SKM-1 treated with dmso at 0.1 percent for 144 hours (cell line): ENCODE measurements around the gene SLC5A7.

Experiments used
- DNase-seq: peaks from one replicate; lab custom pipeline; 2025; ENCODE audit not compliant: unreplicated experiment; lab: John Stamatoyannopoulos, UW

The SLC5A7 gene

DNA sequence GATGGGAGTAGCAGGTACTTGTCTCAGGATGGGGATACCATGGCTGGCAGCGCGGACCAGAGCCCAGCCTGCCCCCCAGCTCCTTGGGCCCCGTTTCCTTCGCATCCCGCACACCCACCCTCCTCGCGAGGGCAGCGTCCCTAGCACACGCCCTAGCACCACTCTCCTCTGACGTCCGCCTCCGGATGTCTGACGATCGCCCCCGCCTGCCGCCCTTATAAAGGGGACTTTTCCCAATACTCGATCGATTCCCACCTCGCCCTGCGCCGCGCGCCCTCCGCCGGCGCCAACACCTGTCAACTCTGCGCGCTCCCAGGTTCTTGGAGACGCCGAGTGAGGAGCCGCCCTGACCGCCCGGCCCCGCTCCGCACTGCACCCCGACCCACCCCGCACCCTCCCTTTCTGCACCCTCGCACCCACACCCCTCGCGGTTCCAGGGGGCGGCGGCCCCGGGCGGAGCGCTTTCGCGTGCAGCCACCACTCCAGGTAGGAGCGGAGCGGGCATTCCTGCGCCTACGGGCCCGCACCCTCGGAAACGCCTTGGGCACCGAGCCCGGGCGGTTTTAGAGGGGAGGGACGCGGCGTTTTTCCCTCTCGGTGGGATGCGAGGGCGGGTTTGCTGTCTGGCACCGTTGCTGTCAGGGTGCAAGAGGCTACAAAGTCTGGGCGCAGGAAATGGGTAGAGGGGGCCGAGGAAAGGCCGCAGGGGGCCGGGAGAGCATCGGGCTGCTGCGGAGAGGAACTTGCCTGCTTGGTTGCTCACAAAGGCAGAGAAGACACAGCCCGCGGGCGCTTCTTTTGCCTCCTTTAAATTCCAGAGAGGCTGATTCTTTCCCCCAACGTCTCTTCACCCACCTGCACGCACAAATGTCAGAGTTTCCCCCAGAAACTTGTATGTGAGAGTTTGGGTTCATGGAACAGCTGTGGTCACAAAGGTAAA, at the start of gene SLC5A7:
TSS of gene SLC5A7 (plus strand) at position 247 of the 940 bp plus-strand sequence. CDS start 1,632 bp downstream, outside the sequence.
- no peak for DNase-seq

DNA sequence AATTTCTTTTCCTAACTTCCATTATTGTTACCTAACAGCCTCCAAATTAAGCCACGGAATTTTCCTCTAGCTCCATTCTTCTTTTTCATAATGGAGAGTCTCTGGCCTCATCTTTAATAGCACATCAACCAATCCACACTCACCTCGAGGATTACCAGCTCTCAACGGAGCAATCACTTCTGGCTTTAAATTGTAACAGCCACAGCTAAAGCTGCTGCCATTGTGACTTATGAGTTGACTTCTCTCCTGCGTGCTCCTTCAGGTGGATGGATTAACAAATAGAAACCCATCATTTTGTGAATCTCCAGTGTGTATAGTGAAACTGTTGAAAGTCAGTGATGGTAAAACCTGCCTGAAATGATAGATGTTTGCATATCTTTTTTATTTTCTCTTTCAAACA, 24.9 kb upstream of the SLC5A7 start:
- DNase-seq: no peak

- no peak for DNase-seq
Measured at GRCh38 chr2:107964185-107964584, 22.1 kb upstream of the SLC5A7 start.

DNA sequence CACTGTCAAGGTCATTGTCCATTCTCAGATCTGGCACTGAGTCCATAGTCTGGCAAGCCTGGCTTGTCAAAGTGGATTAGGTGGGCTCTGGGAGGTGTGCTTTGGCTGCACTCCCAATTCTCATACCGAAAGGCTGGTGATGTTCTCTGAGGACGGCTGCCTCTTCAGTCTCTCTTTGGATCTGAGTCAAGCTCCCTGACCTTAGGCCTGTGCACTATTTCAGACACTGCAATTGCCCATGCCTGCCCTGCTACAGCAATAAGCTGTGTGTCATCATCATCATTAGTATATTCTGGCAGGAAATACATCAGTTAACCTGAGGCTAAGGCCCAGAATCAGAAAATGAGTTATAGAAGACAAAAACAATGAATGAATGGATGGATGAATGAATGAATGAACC, 1.6 kb upstream of the SLC5A7 start:
- no peak for DNase-seq

- no peak for DNase-seq
Measured at GRCh38 chr2:107988108-107988507, 1.8 kb downstream of the SLC5A7 start.

DNA sequence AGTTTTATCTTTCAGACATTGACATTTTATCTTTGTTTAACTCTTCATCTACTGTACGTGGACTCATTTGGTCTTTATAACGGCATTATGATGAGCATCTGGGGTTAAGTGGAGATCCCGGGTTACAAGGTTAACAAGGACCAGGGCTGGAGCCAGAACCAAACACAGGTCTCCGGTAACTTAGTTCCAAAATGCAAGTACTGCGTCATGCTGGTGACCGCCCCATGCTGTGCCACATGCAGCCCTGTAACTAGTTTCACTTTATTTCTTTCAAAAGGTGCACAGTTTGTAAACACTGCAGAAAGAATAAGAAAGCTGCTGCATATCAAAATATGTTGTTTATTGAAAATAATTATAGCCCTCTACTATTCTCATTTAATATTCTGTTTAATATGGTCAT, 3.1 kb downstream of the SLC5A7 start:
- no peak for DNase-seq

GRCh38 chr2:107990718-107991117, 4.4 kb downstream of the SLC5A7 start:
- no peak for DNase-seq

GRCh38 chr2:107992069-107992468, 5.7 kb downstream of the SLC5A7 start:
- DNase-seq: no peak

DNA sequence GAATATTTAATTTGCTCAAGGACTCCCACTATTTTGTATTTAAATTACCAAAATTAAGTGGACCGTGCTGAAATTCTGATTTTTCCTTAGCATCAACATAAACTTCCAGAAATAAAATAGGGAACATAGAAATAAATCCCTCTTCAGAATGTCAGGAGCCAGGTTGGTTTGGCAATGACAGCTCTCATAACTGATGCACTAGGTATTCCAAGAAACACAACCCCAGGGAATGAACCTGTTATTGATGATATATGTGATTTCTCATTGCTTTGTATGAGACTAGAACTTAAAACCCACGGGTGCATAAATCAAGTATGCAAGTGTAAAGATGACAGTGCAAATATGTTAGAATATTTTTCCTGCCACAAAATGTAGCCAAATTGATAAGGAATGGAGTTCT, 12.8 kb downstream of the SLC5A7 start:
- no peak for DNase-seq

- no peak for DNase-seq
Measured at GRCh38 chr2:108010912-108011591, 24.7 kb downstream of the SLC5A7 start.

- no peak for DNase-seq
Measured at GRCh38 chr2:108013305-108013704, 27.0 kb downstream of the SLC5A7 start.

GRCh38 chr2:108022628-108023027, 36.3 kb downstream of the SLC5A7 start:
- DNase-seq: no peak

- no peak for DNase-seq
Measured at GRCh38 chr2:108023776-108024175, 37.5 kb downstream of the SLC5A7 start.

DNA sequence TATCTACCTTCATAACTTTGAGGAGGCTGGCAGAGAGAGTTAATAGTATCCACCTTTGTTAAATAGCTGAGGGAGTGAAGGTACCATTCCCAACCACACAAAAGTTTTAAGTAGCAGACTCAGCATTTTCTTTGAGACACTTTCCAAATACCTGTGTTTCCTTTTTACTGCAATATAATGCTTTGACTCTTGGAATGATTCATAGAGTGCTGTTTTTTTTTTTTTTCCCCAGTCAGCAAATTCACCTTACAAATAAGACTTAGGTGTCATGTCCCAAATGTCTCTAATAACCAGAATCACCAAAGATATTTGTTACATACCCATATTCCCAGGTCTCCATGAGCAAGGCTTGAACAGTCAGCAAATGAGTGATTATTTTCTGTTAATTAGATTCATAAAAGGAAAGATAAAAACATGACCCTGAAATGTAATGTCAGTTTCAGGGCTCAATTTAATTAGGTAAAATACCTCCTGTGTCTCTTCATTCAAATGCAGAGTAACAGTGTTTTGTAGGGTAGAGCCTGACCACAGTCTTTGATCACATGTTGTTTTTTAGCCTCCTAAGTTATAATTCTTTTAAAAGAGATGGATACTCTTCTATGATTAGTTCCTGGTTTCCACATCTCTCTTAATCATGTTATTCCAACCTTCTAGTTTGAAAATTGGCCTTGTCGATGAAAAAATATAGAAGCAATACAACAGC, 39.9 kb downstream of the SLC5A7 start:
- DNase-seq: no peak

- DNase-seq: no peak
Measured at GRCh38 chr2:108029496-108029895, 43.2 kb downstream of the SLC5A7 start.

DNA sequence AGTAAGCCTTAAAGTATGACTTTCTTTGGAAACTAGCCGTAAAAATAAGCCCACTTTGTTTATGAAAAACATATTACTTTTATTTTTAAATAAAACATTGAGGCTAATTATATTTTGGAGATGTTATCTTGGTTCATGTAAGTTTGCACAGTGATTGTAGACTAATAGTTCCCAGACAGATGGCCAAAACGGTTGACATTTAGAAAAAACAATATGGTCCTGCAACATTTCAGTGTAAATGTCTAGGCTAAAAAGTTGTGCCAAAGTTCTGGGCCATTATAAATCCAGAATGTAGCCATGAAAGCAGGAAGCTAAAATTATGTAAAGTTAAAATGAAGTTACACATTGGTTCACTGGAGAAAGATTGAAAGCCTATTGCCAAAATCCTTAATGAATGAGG, 43.6 kb downstream of the SLC5A7 start:
- DNase-seq: no peak

DNA sequence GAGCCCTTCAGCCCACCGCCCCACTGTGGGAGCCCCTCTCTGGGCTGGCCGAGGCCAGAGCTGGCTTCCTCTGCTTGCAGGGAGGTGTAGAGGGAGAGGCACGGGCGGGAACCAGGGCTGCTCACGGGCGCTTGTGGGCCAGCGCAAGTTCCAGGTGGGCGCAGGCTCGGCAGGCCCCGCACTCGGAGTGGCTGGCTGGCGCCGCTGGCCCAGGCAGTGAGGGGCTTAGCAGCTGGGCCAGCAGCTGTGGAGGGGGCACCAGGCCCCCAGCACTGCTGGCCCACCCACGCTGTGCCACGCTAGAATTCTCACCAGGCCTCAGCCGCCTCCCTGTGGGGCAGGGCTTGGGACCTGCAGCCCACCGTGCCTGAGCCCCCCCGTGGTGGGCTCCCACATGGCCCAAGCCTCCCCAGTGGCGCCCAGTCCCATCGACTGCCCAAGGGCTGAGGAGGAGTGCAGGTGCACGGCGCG, 45.2 kb downstream of the SLC5A7 start:
- DNase-seq: no peak

DNA sequence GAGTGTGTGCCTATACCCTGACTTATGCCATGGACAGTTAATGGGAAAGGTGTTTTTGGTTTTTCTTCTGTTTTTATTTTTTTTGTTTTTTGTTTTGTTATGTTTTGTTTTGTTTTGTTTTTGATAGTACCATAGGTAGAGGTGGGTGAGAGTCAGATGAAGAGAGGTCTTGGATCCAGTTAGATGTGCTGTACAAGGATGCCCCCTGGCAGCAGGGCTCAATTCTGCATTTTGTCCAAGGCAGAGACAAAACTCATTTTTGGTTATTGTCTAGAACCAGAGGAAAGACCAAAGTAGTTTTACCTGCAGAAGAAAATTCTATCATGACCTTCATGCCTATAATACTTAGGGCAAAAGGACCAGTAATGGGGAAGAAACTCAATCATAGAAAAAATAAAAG, 48.5 kb downstream of the SLC5A7 start:
- no peak for DNase-seq

DNA sequence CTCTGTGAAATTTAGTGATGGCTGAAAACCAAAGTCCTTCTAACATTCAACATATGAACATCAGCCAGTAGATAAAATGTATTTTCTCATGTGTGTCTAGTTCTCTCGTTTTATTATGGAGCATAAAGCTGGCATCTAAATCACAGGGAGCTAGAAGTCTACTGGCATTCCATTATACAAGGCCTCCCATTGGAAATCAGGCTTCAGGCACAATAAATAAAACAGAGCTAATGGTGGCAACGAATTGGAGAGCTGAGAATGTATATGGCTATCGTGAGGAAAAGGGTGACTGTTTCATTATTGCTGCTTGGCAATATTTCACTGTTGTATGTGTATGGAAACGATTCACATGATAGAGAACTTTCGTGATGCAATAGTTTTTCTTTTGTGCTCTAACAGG, 62.4 kb downstream of the SLC5A7 start:
- no peak for DNase-seq

GRCh38 chr2:108058576-108059137, 72.3 kb downstream of the SLC5A7 start:
- no peak for DNase-seq

DNA sequence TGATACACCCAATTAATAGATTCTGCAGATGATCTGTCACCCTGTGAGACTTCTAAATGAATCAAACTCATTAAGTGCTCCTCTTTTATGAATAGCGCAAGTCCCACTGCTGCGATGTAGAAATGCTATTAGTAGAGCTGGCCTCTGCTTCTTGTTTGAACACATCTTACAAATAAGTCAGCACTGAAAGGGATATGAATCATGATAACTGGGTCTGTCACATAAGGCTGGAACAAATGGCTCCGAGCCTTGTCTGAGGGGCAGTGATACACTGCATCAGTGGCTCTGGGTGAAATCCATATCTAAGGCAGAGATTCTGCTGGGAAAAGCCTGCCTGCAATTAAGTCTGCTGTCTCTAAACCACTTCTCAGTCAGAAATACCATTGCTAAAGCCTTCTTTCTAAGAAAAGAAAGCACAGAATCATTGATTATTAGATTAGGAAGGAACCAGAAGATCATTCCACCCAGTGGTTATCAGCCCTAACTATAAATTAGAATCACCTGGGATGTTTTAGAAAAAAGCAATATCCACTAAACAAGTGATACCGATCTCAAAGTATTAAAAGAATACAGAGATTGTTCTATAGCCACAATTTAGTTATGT, 75.2 kb downstream of the SLC5A7 start:
- no peak for DNase-seq
